Measurements from ENCODE around the gene IRF7. TPM values are rescaled to one million over a fixed set of nuclear protein-coding genes. Genes with fewer than 3 reads are reported as not detected.

IRF7 gene
- total RNA-seq, 1 experiment from 2014 or later = 15.2 TPM

- Histone ChIP-seq H3K27me3 (ENCODE audit: insufficient read depth, low read length) (no peaks in the 10 kb centered on the region), H3K9ac (ENCODE audit: low read length) (peak overlapping the region; percentile 27), H3K9me2 (ENCODE audit: insufficient read depth) (no peaks in the 10 kb centered on the region), H3K4me1 (ENCODE audit: control insufficient read depth in 1 of 2, insufficient read depth in 2 of 2, low read length in 2 of 2) (peaks cover 8 to 42% of the 10 kb centered on the region in 2 experiments), H3K4me3 (replicated peaks in 1 of 2; ENCODE audit: low read depth in 1 of 2, low read length in 2 of 2) (no peak overlapping the region), H3K36me3 (ENCODE audit: control insufficient read depth in 1 of 2, insufficient read depth in 2 of 2, low read length in 2 of 2) (peaks cover 18 to 26% of the 10 kb centered on the region in 2 experiments; a peak in 3 of 4 replicates), H3K27ac (ENCODE audit: low read depth, low read length) (peak overlapping the region; percentile 69), H3K79me2 (ENCODE audit: insufficient read depth, low read length) (peaks cover 27% of the 10 kb centered on the region; the same call in 1 of the 2 replicates), H3K4me2 (ENCODE audit: low read length) (peak overlapping the region; percentile 41), H4K20me1 (ENCODE audit: insufficient read depth) (peaks cover 13% of the 10 kb centered on the region; the same call in 1 of the 2 replicates), H3K9me3 (ENCODE audit: control insufficient read depth in 1 of 2, insufficient read depth in 1 of 2, low read depth in 1 of 2, low read length in 2 of 2) (no peaks in the 10 kb centered on the region), H2AFZ (ENCODE audit: low read depth, low read length, poor library complexity, severe bottlenecking) (no peak overlapping the region)
- ChIA-PET RAD21 (ENCODE audit: low non-redundant PET in 1 of 2, low total read pairs in 2 of 2, uncharacterized antibody in 2 of 2, unreplicated experiment in 2 of 2) (no interaction called here), POLR2A (interaction anchor here (1.7 kb wide), 1 partner anchor 38 kb away, joined by 4 read pairs; the partner anchor contains the start of gene PHRF1), CTCF (interaction anchor here (1.8 kb wide), 1 partner anchor 59 kb away, joined by 4 read pairs; no protein-coding TSS in a partner anchor)
- DNase-seq (ENCODE audit: low read depth, low spot score) (no peak), ATAC-seq (no peak)
- TF ChIP-seq SRF (IDR thresholded peaks at IDR 0.05; ENCODE audit: low read depth) = no peak
- TF ChIP-seq EZH2 (IDR thresholded peaks at IDR 0.05) = no peak
- no peak for TF ChIP-seq RAD21 (IDR thresholded peaks at IDR 0.05; ENCODE audit: low read depth)
- intact Hi-C loops (cut with micrococcal nuclease) = no loop called here
- no TSS peak for BruUV-seq (replicated peaks)
Measured at GRCh38 chr11:614021-614622, 1.6 kb downstream of the IRF7 start.

- TF ChIP-seq POLR2AphosphoS5 (IDR thresholded peaks at IDR 0.05; ENCODE audit: low read depth, low read length) (peak; percentile 5; the same call in 1 of the 2 replicates), YY1 (IDR thresholded peaks at IDR 0.05; ENCODE audit: extremely low read depth, insufficient replicate concordance, low read depth, low read length) (no peak)
Measured at GRCh38 chr11:613369-613968, 2.3 kb downstream of the IRF7 start.

More at GRCh38 chr11:613369-613968, 2.3 kb downstream of the IRF7 start:
- Histone ChIP-seq H3K9me3 (ENCODE audit: control insufficient read depth in 1 of 2, insufficient read depth in 1 of 2, low read depth in 1 of 2, low read length in 2 of 2) (no peaks in the 10 kb centered on the region), H3K4me1 (ENCODE audit: control insufficient read depth in 1 of 2, insufficient read depth in 2 of 2, low read length in 2 of 2) (peaks cover 8 to 42% of the 10 kb centered on the region in 2 experiments), H3K79me2 (ENCODE audit: insufficient read depth, low read length) (peaks cover 27% of the 10 kb centered on the region; the same call in 1 of the 2 replicates), H3K27me3 (ENCODE audit: insufficient read depth, low read length) (no peaks in the 10 kb centered on the region), H3K9me2 (ENCODE audit: insufficient read depth) (no peaks in the 10 kb centered on the region), H3K4me2 (ENCODE audit: low read length) (peak overlapping the region; percentile 41), H3K27ac (ENCODE audit: low read depth, low read length) (peak overlapping the region; percentile 47; the same call in 1 of the 2 replicates), H4K20me1 (ENCODE audit: insufficient read depth) (peaks cover 13% of the 10 kb centered on the region; the same call in 1 of the 2 replicates), H2AFZ (ENCODE audit: low read depth, low read length, poor library complexity, severe bottlenecking) (no peak overlapping the region), H3K36me3 (ENCODE audit: control insufficient read depth in 1 of 2, insufficient read depth in 2 of 2, low read length in 2 of 2) (peaks cover 18 to 26% of the 10 kb centered on the region in 2 experiments; a peak in 3 of 4 replicates), H3K9ac (ENCODE audit: low read length) (peak overlapping the region; percentile 27), H3K4me3 (replicated peaks in 1 of 2; ENCODE audit: low read depth in 1 of 2, low read length in 2 of 2) (no peak overlapping the region)
- RAD21 ChIA-PET (ENCODE audit: low non-redundant PET in 1 of 2, low total read pairs in 2 of 2, uncharacterized antibody in 2 of 2, unreplicated experiment in 2 of 2) = no interaction called here
- CTCF ChIA-PET = interaction anchor here (0.6 to 1.8 kb wide), 2 partner anchors 59 to 113 kb away, joined by 4 to 5 read pairs; no protein-coding TSS in a partner anchor
- POLR2A ChIA-PET = interaction anchor here (0.6 to 1.0 kb wide), 2 partner anchors 59 to 183 kb away, joined by 3 read pairs; no protein-coding TSS in a partner anchor
- no TSS peak for BruUV-seq (replicated peaks)
- DNase-seq (ENCODE audit: low read depth, low spot score) (peak; percentile 59), ATAC-seq (peak; percentile 40)
- intact Hi-C loops (cut with micrococcal nuclease) = loop anchor here (2.0 kb wide), 1 partner anchor 37 kb away; the partner anchor contains the start of gene PHRF1
